Smooth muscle cell (in vitro differentiated cells): Measurements from ENCODE around the gene BLOC1S3. TPM values are rescaled to one million over a fixed set of nuclear protein-coding genes. Genes with fewer than 3 reads are reported as not detected.

Experiments
- DNase-seq: peaks from one replicate; lab custom pipeline; 2025; ENCODE audit not compliant: unreplicated experiment; lab: John Stamatoyannopoulos, UW
- H2AFZ ChIP-seq: fragments of 200-600 bp; sonication (generic); 2 replicates; pipeline ENCODE4 v1.6.0; 2016; ENCODE audit warnings: antibody characterized with exemption, low read depth, mild to moderate bottlenecking
- H3F3A ChIP-seq: fragments of 200-600 bp; sonication (generic); 2 replicates; pipeline ENCODE4 v1.6.0; 2017; ENCODE audit warnings: antibody characterized with exemption, low read depth
- H3K27ac ChIP-seq: fragments of 200-600 bp; sonication (generic); 2 replicates; pipeline ENCODE4 v1.5.1; 2016; ENCODE audit warnings: low read depth, mild to moderate bottlenecking
- H3K27me3 ChIP-seq: fragments of 200-600 bp; sonication (generic); 2 replicates; pipeline ENCODE4 v1.6.1; 2016; ENCODE audit warnings: low read depth, mild to moderate bottlenecking
- H3K36me3 ChIP-seq: fragments of 200-600 bp; sonication (generic); 2 replicates; pipeline ENCODE4 v1.5.1; 2016; ENCODE audit warnings: low read depth
- H3K4me1 ChIP-seq: fragments of 200-600 bp; sonication (generic); 2 replicates; pipeline ENCODE4 v1.5.1; 2016; ENCODE audit warnings: low read depth
- H3K4me2 ChIP-seq: fragments of 200-600 bp; sonication (generic); 2 replicates; pipeline ENCODE4 v1.6.0; 2016; ENCODE audit warnings: mild to moderate bottlenecking
- H3K4me3 ChIP-seq: fragments of 200-600 bp; sonication (generic); 2 replicates; pipeline ENCODE4 v1.5.1; 2016; ENCODE audit warnings: mild to moderate bottlenecking
- H3K79me2 ChIP-seq: fragments of 200-600 bp; sonication (generic); 2 replicates; pipeline ENCODE4 v1.6.0; 2016; ENCODE audit warnings: low read depth, mild to moderate bottlenecking
- H3K9ac ChIP-seq: fragments of 200-600 bp; sonication (generic); 2 replicates; pipeline ENCODE4 v1.6.0; 2016; ENCODE audit warnings: low read depth
- H3K9me3 ChIP-seq: fragments of 200-600 bp; sonication (generic); replicated peaks from 2 replicates; pipeline ENCODE4 v1.5.1; 2016; ENCODE audit warnings: low read depth
- H4K20me1 ChIP-seq: fragments of 200-600 bp; sonication (generic); 2 replicates; pipeline ENCODE4 v1.6.0; 2016; ENCODE audit warnings: low read depth
- WGBS: methylation state at CpG from one replicate; pipeline ENCODE4 v1.1.7; 2016; ENCODE audit warnings: low lambda C conversion rate; 5-methylcytosine and 5-hydroxymethylcytosine counted together
- polyA plus RNA-seq: library from polyadenylated mRNA; unstranded; fragments of >200 nt; fragmentation: Nextera tagmentation; extraction: Ambion mirVana; gene quantifications from 2 replicates; pipeline ENCODE4 v1.2.1, GENCODE V29; 2016
- total RNA-seq: library from RNA; depleted of rRNA; stranded (reverse); fragments of >200 nt; gene quantifications from 2 replicates; pipeline ENCODE4 v1.2.3, GENCODE V29; 2014
- TF ChIP-seq, protein P1 (sequence below): fragments of 200-600 bp; sonication (generic); IDR thresholded peaks from 2 replicates; pipeline ENCODE4 v1.5.1; 2017; ENCODE audit warnings: borderline replicate concordance, mild to moderate bottlenecking, antibody characterized with exemption; ENCODE audit not compliant: insufficient read depth, poor library complexity, severe bottlenecking

Gene BLOC1S3
- total and polyA plus RNA-seq, 2 experiments from 2014 or later: 3.5 to 7.7 TPM

DNA sequence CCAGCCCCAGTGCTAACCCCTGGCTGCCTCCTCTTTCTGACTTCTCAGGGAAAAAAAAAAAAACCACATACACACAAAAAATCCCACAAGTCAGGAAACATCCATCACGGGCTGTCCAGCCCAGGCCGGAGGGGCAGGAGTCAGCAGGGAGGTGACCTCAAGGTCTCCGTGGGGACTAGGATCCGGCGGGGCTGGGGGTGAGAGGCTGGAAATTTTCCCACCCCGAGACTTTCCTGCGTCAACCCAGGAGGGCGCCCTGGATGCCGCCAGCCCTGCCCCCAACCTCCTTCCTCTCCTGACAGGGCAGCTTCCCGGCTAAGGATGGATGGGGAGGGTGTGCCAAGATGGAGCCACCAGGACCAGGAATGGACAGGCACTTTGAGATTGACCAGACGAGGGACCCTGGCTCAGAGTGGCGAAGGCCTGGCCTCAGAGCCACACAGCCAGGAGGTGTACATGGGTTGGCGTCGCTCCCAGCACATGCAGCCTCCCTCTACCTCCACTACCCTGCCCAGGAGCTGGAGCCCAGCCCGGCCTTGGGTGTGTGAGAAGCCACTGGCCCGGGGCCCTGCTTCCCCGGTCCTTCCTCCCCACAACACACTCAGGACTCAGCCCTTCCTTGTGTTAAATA lies 33.3 kb downstream of the BLOC1S3 start:
- Histone ChIP-seq H3F3A (no peaks in the 10 kb centered on the region), H3K27ac (no peak overlapping the region), H3K9ac (no peak overlapping the region), H3K27me3 (peaks cover 10% of the 10 kb centered on the region), H3K4me3 (no peak overlapping the region), H2AFZ (no peak overlapping the region), H3K79me2 (no peaks in the 10 kb centered on the region), H3K4me2 (no peak overlapping the region), H4K20me1 (no peaks in the 10 kb centered on the region), H3K36me3 (no peaks in the 10 kb centered on the region), H3K9me3 (no peaks in the 10 kb centered on the region), H3K4me1 (no peaks in the 10 kb centered on the region)
- DNase-seq: no peak
- TF ChIP-seq, protein P1, sequence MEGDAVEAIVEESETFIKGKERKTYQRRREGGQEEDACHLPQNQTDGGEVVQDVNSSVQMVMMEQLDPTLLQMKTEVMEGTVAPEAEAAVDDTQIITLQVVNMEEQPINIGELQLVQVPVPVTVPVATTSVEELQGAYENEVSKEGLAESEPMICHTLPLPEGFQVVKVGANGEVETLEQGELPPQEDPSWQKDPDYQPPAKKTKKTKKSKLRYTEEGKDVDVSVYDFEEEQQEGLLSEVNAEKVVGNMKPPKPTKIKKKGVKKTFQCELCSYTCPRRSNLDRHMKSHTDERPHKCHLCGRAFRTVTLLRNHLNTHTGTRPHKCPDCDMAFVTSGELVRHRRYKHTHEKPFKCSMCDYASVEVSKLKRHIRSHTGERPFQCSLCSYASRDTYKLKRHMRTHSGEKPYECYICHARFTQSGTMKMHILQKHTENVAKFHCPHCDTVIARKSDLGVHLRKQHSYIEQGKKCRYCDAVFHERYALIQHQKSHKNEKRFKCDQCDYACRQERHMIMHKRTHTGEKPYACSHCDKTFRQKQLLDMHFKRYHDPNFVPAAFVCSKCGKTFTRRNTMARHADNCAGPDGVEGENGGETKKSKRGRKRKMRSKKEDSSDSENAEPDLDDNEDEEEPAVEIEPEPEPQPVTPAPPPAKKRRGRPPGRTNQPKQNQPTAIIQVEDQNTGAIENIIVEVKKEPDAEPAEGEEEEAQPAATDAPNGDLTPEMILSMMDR: no peak
- 80% methylated on average over 17 of the region's 17 CpGs for WGBS

DNA sequence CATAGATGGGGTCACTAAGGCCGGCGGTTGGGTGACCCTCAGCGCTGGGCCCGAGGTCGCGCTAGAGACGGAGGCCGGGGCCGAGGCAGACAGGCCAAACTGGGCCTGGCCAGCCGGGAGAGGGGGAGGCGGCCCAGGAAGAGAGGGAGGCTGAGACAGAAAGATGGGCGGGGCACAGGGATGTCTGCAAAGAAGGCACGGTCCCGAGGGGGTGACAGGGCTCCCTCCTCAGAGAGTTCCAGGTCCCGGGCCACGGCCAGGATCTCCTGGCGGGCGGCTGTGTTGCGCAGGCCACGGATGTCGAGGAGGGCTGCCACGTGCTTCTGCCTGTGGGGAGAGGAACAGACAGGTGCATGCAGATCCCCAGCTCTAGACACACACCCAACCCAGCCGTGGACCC lies 34.4 kb downstream of the BLOC1S3 start:
- WGBS: 90% methylated on average over 17 of the region's 23 CpGs
- Histone ChIP-seq H3K27ac (no peak overlapping the region), H2AFZ (no peak overlapping the region), H3K79me2 (no peaks in the 10 kb centered on the region), H4K20me1 (no peaks in the 10 kb centered on the region), H3K9me3 (no peaks in the 10 kb centered on the region), H3K4me2 (no peak overlapping the region), H3K9ac (no peak overlapping the region), H3K4me3 (no peak overlapping the region), H3K36me3 (no peaks in the 10 kb centered on the region), H3F3A (no peaks in the 10 kb centered on the region), H3K27me3 (peaks cover 21% of the 10 kb centered on the region), H3K4me1 (no peaks in the 10 kb centered on the region)
- TF ChIP-seq, protein P1: no peak
- DNase-seq: no peak

DNA sequence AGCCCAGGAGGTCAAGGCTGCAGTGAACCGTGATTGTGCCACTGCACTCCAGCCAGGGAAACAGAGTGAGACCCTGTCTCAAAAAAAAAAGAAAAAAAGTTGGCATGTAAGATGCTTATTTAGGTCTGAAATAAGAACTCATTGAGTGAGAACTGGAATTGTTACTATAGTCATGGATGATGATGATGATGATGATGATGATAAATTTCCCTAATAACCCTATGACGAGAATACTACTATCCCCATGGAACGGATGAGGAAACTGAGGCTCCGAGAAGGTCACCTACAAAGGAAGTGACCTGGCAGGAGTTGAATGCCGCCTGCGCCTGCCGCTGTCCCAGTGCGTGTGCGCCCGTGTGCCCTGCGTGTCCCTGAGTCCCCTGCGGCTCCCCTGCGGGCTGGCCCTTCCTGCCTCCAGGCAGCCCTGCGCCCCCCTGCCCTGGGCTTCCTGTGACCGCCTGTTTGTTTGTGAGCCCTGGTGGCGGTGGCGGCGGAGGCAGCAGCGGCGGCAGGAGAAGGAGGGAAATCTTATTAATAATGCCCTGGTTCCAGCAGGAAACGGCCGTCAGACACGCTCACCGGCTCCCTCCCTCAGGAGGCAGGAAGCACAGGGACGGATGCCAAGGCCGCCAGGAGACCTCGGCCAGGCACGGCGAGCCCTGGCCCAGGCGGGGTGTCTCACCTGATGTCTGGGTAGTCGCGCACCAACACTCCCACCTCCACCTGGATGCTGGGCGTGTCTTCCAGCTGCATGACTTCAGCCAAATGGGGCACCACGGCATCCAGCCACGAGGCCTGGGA lies 37.0 kb downstream of the BLOC1S3 start:
- Histone ChIP-seq H3K4me2 (no peak overlapping the region), H2AFZ (no peak overlapping the region), H3K79me2 (no peaks in the 10 kb centered on the region), H3K9me3 (no peaks in the 10 kb centered on the region), H3K4me1 (no peaks in the 10 kb centered on the region), H3K27ac (no peak overlapping the region), H3K4me3 (no peak overlapping the region), H3F3A (no peaks in the 10 kb centered on the region), H4K20me1 (no peaks in the 10 kb centered on the region), H3K27me3 (peaks cover 28% of the 10 kb centered on the region), H3K36me3 (no peaks in the 10 kb centered on the region), H3K9ac (no peak overlapping the region)
- 55% methylated on average over 30 of the region's 35 CpGs for WGBS
- TF ChIP-seq, protein P1: no peak
- DNase-seq: no peak
